ENCODE measurements around the gene TSPEAR. TPM values are rescaled to one million over a fixed set of nuclear protein-coding genes. Genes with fewer than 3 reads are reported as not detected.

The TSPEAR gene
- total RNA-seq, 1 donor from 2014 or later = 0.10 TPM

DNA sequence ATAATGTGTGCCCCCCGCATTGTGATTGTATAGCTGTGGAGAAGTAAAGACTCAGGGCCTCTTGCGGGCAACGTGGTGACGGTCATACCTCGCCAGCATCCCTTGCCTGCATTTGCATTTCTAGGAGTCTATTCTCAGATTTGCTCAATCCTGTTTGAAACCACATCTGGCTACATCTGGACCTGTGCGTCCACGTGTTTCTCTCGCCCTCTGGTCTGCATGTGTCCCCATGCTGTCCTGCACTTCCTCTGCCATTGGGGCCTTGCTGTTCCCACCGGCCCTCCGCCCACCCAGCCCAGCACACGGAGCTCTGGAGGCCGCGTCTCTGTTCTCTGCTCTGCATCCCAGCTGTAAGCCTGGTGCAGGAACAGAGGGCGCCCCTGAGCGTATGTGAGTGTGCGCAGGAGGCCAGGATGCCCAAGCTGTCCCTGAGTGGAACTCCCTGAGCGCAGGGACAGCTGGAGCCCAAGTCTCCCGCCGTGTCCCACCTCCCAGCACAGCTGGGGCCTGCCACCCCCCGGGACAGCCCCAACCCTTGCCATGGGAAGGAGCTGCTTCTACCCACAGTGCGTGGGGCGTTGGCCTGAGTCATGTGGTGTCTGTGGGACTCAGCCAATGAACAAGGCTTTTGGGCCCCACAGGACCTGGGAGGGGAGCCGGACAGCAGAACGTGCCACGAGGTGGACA, 161.7 kb downstream of the TSPEAR start:
- DNase-seq (ENCODE audit: low spot score) = no peak

DNA sequence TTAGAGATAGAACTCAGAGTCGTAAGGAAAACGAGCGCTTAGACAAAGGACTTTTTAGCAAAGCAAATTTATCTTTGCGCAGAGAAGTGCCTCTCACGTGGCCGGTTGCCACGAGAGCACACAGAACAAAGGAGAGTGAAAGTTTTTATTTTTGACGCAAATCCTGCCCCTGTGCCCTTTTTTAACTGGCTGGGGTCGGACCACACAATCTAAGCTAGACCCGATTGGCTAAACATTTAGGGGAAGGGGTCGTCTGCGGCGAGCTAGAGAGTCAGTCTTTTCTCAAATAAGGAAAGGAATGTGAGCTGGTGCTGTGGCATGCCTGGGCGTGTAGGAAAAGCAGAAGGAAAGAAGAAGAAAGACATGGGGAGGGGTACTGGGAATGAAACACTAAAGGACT, 162.4 kb downstream of the TSPEAR start:
- DNase-seq (ENCODE audit: low spot score) = no peak

GRCh38 chr21:44548381-44548780, 163.0 kb downstream of the TSPEAR start:
- no peak for DNase-seq (ENCODE audit: low spot score)

DNA sequence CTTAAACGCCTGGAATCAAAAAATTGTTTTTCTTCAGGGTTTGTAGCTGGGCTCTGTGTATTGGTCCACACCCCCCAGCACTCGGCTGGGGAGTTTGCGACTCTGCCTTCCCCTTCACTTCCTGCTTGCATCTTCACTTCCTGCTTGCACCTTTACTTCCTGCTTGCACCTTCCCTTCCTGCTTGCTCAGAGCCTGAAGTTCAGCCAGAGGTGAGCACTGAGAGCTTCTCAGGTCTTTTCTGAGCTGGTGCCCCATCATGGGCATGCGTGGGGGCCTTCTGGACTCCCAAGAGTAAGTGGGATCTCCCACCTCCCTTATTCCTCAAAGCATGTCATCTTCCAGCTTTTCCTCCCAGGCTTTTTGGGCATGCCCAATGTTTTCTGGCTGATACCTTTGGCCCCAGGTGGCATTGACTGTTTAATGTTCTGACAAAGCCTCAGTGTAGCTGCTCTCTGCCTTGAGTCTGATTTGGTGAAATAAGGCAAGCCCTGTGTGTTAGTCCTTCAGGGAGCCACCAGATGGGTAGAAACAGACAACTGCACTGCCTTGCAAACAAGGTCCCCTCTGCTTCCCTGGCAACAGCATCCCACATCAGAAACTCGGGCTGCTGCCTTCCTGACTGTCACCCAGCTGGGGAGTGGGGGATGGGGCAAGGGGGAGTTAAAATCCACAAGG, 163.6 kb downstream of the TSPEAR start:
- DNase-seq (ENCODE audit: low spot score) = no peak

DNA sequence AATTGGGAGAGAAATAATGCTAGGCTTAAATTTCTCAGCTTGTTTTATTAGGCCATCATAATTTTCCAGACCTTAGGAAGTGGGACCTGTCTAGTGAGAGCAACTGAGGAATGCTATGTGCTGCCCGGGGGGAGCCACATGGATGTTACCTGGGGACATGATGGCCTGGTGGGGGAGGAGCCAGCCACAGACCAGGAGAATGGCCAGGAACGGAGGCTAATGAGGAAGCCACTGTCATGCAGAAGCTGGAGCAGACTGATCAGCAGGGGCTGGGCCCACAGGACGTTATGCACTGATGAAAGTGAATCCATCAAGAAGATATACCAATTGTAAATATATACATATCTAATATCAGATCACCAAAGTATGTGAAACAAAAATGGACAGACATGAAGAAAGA, 166.8 kb downstream of the TSPEAR start:
- no peak for DNase-seq (ENCODE audit: low spot score)

GRCh38 chr21:44542716-44543115, 168.7 kb downstream of the TSPEAR start:
- DNase-seq (ENCODE audit: low spot score) = no peak

DNA sequence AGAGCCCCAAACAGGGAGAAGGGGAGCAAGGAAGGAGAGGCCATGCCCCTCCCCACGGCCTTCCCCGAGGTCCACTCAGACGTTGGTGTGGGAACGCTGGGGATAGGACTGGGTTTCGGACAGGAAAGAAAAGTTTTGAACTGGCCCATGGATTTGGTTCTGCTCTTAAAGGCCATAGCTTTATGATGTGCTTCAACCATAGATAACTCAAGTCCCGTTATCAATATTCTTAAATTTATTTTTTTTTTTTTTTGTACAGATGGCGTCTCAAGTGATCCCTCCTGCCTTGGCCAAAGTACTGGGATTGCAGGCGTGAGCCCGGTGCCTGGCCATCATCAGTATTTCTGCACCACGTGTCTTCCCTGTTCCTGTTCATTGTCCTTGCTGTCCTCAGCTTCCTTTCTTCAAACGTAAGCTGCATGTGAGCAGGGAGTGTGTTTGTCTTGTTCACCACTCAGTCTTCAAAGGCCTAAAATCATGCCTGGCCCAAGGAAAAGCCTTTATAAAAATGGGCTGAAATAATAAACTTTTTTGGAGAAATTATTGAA, 170.6 kb downstream of the TSPEAR start:
- no peak for DNase-seq (ENCODE audit: low spot score)

- peak; percentile 40 for DNase-seq (ENCODE audit: low spot score)
Observed at GRCh38 chr21:44539991-44540666, 171.2 kb downstream of the TSPEAR start, which contains the start of gene KRTAP10-1. Gene KRTAP10-1 (minus strand): TSS chr21:44540195. CDS start chr21:44540150, 45 bp downstream.

- no peak for DNase-seq (ENCODE audit: low spot score)
Observed at GRCh38 chr21:44539046-44539445, 172.3 kb downstream of the TSPEAR start.

GRCh38 chr21:44537930-44538911, 173.2 kb downstream of the TSPEAR start:
- no peak for DNase-seq (ENCODE audit: low spot score)

- DNase-seq (ENCODE audit: low spot score) = peak; percentile 13
Observed at GRCh38 chr21:44535963-44536362, 175.4 kb downstream of the TSPEAR start.

DNA sequence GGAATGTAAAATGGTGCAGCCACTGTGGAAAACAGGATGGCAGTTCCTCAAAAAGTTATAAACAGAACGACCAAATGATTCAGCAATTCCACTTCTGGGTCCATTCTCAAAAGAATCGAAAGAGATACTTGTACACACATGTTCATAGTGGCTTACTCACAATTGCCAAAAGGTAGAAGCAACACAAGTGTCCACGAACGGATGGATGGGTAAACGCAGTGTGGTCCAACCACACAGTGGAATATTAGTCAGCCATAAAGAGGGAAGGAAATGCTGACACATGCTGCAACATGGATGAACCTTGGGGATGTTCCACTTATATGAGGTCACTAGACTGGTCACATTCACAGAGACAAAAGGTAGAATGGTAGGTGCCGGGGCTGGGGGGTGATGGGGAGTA, 176.7 kb downstream of the TSPEAR start:
- no peak for DNase-seq (ENCODE audit: low spot score)

- DNase-seq (ENCODE audit: low spot score) = no peak
Observed at GRCh38 chr21:44533891-44534627, 177.3 kb downstream of the TSPEAR start.

DNA sequence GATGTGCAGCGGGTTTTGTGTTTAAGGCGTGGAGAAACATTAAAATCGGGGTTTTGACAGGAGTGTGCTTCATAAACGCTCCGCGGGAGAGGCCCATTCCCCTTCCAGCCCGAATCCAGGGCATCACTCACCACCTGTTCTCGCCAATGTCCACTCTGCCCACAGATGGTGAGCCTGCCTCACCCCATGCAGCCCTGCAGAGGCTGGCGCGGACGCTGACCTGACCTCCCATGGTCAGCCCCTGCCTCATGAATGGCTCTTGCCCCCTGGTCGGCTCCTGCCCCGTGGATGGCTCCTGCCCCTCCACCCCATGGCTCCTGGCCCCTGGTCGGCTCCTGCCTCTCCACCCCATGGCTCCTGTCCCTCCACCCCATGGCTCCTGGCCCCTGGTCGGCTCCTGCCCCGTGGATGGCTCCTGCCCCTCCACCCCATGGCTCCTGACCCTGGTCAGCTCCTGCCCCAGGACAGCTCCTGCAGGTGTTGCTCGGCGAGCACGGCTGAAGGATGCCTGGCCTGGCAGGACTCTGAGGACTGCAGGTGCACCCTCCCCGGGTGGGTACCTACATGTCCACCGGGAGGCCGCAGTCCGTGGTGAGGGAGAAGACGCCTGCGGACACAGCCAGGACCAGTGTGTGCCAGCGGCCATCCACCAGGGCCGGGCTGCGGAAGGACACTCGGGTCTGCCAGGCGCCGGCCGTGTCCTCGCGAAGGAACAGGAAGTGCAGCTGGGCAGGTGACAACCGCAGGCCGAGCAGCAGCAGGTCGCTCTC, 178.1 kb downstream of the TSPEAR start:
- no peak for DNase-seq (ENCODE audit: low spot score)

GRCh38 chr21:44532712-44533111, 178.7 kb downstream of the TSPEAR start:
- no peak for DNase-seq (ENCODE audit: low spot score)

GRCh38 chr21:44531606-44532564, 179.5 kb downstream of the TSPEAR start:
- no peak for DNase-seq (ENCODE audit: low spot score)

- DNase-seq (ENCODE audit: low spot score) = no peak
Observed at GRCh38 chr21:44530903-44531605, 180.3 kb downstream of the TSPEAR start.
